ENCODE results near the gene PDRG1.

Gene PDRG1

GRCh38 chr20:31954500-31954899 lies 2.7 kb upstream of the PDRG1 start:
- in situ Hi-C loops (cut with HindIII; ENCODE audit: low sequenced_read_pairs), result no loop called here

GRCh38 chr20:31953556-31954148 lies 1.8 kb upstream of the PDRG1 start:
- DNase-seq (ENCODE audit: low read depth, low spot score), result no peak
- H3K4me3 ChIP-seq (ENCODE audit: low read depth, low read length), result no peak overlapping the region
- no peak for TF ChIP-seq CTCF (IDR thresholded peaks at IDR 0.05; ENCODE audit: low read depth, low read length)
- in situ Hi-C loops (cut with HindIII; ENCODE audit: low sequenced_read_pairs), result no loop called here

More at GRCh38 chr20:31954500-31954899, 2.7 kb upstream of the PDRG1 start:
- TF ChIP-seq CTCF (IDR thresholded peaks at IDR 0.05; ENCODE audit: low read depth, low read length), result no peak
- no peak for DNase-seq (ENCODE audit: low read depth, low spot score)
- no peak overlapping the region for H3K4me3 ChIP-seq (ENCODE audit: low read depth, low read length)

- in situ Hi-C loops (cut with HindIII; ENCODE audit: low sequenced_read_pairs), result no loop called here
- TF ChIP-seq CTCF (IDR thresholded peaks at IDR 0.05; ENCODE audit: low read depth, low read length), result no peak
- no peak for DNase-seq (ENCODE audit: low read depth, low spot score)
- peak overlapping the region; percentile 66 for H3K4me3 ChIP-seq (ENCODE audit: low read depth, low read length)
These were observed 680 bp downstream of the PDRG1 start for GRCh38 chr20:31951203-31951529.

- no peak overlapping the region for H3K4me3 ChIP-seq (ENCODE audit: low read depth, low read length)
- in situ Hi-C loops (cut with HindIII; ENCODE audit: low sequenced_read_pairs), result no loop called here
- DNase-seq (ENCODE audit: low read depth, low spot score), result no peak
- TF ChIP-seq CTCF (IDR thresholded peaks at IDR 0.05; ENCODE audit: low read depth, low read length), result no peak
These were observed 1.8 kb downstream of the PDRG1 start for GRCh38 chr20:31949877-31950646.

GRCh38 chr20:31948008-31948407 lies 3.8 kb downstream of the PDRG1 start:
- in situ Hi-C loops (cut with HindIII; ENCODE audit: low sequenced_read_pairs), result no loop called here
- no peak for TF ChIP-seq CTCF (IDR thresholded peaks at IDR 0.05; ENCODE audit: low read depth, low read length)
- DNase-seq (ENCODE audit: low read depth, low spot score), result no peak
- no peak overlapping the region for H3K4me3 ChIP-seq (ENCODE audit: low read depth, low read length)

GRCh38 chr20:31945785-31946184 lies 6.1 kb downstream of the PDRG1 start:
- in situ Hi-C loops (cut with HindIII; ENCODE audit: low sequenced_read_pairs), result no loop called here
- no peak for TF ChIP-seq CTCF (IDR thresholded peaks at IDR 0.05; ENCODE audit: low read depth, low read length)
- no peak overlapping the region for H3K4me3 ChIP-seq (ENCODE audit: low read depth, low read length)
- DNase-seq (ENCODE audit: low read depth, low spot score), result peak; percentile 68
